Ascending aorta (tissue), 2 donors: ENCODE measurements around the gene GTPBP1. TPM values are rescaled to one million over a fixed set of nuclear protein-coding genes. Genes with fewer than 3 reads are reported as not detected.
A peak's percentile ranks its signal among the peaks of the same experiment; 100 is the strongest.

Experiments
- DNase-seq, 2 donors: peaks; one replicate each; pipeline ENCODE4 v3.0.0-alpha.2; 2019; ENCODE audit warnings: low spot score in 2 of 2
- H3K27ac ChIP-seq, 2 donors: fragments of 200-600 bp; sonication (generic); one replicate each; pipeline ENCODE4 v1.5.1; 2016 to 2017; ENCODE audit warnings: mild to moderate bottlenecking in 1 of 2
- H3K27me3 ChIP-seq: fragments of 200-600 bp; sonication (generic); one replicate; pipeline ENCODE4 v1.5.1; 2017
- H3K36me3 ChIP-seq, 2 donors: fragments of 200-600 bp; sonication (generic); one replicate each; pipeline ENCODE4 v1.5.1; 2016
- H3K4me1 ChIP-seq, 2 donors: fragments of 200-600 bp; sonication (generic); one replicate each; pipeline ENCODE4 v1.5.1; 2016 to 2017; ENCODE audit warnings: mild to moderate bottlenecking in 1 of 2
- H3K4me3 ChIP-seq, 2 donors: fragments of 200-600 bp; sonication (generic); one replicate each; pipeline ENCODE4 v1.5.1; 2016 to 2017; ENCODE audit warnings: mild to moderate bottlenecking in 1 of 2
- H3K9me3 ChIP-seq, 2 donors: fragments of 200-600 bp; sonication (generic); one replicate each; pipeline ENCODE4 v1.5.1; 2016
- CTCF ChIP-seq, 3 experiments: fragments of 200-600 bp in 2 of 3; fragments of 450-650 bp in 1 of 3; sonication (generic) in 2 of 3; IDR thresholded peaks; one replicate each; pipeline ENCODE4 v1.5.1; 2016 to 2019; ENCODE audit warnings: antibody characterized with exemption in 3 of 3, mild to moderate bottlenecking in 1 of 3, moderate library complexity in 1 of 3
- intact Hi-C: fragments of 100-400 bp; cut with DNase I; formaldehyde crosslinking; loops from one replicate; pipeline ENCODE4 v1.15.1; 2023
- total RNA-seq: library from RNA; depleted of rRNA; stranded (reverse); fragments of >200 nt; gene quantifications from one replicate; pipeline ENCODE4 v1.1.0, GENCODE V29; 2016

The GTPBP1 gene
- total RNA-seq, 1 donor from 2014 or later = 89.5 TPM

- Histone ChIP-seq H3K27ac (no peak overlapping the region), H3K27me3 (no peaks in the 10 kb centered on the region), H3K9me3 (no peaks in the 10 kb centered on the region), H3K4me3 (no peak overlapping the region), H3K4me1 (peaks cover 12 to 15% of the 10 kb centered on the region in 2 donors), H3K36me3 (peaks cover 84 to 85% of the 10 kb centered on the region in 2 donors)
- DNase-seq = no peak
- intact Hi-C loops = no loop called here
- no peak for TF ChIP-seq CTCF (IDR thresholded peaks at IDR 0.05)
These were observed 31.7 kb downstream of the GTPBP1 start for GRCh38 chr22:38737302-38738060.

- no peak overlapping the region for H3K4me3 ChIP-seq
- peaks cover 3 to 6% of the 10 kb centered on the region in 2 donors for H3K4me1 ChIP-seq
- no peaks in the 10 kb centered on the region for H3K27me3 ChIP-seq
- intact Hi-C loops = no loop called here
- DNase-seq = no peak
- no peaks in the 10 kb centered on the region for H3K9me3 ChIP-seq
- no peak for TF ChIP-seq CTCF (IDR thresholded peaks at IDR 0.05)
- peaks cover 93 to 95% of the 10 kb centered on the region in 2 donors for H3K36me3 ChIP-seq
- peak overlapping the region in 1 of 2 donors; percentile 16 for H3K27ac ChIP-seq
These were observed 32.8 kb downstream of the GTPBP1 start for GRCh38 chr22:38738475-38739070.

- H3K36me3 ChIP-seq = peaks cover 97 to 100% of the 10 kb centered on the region in 2 donors
- H3K9me3 ChIP-seq = no peaks in the 10 kb centered on the region
- H3K27ac ChIP-seq = peak overlapping the region in 1 of 2 donors; percentile 17
These were observed 33.7 kb downstream of the GTPBP1 start for GRCh38 chr22:38739300-38740055.

GRCh38 chr22:38740116-38740723, 34.5 kb downstream of the GTPBP1 start:
- Histone ChIP-seq H3K4me3 (no peak overlapping the region), H3K36me3 (peaks cover 96 to 100% of the 10 kb centered on the region in 2 donors), H3K27ac (peak overlapping the region in 1 of 2 donors; percentile 17), H3K9me3 (no peaks in the 10 kb centered on the region), H3K27me3 (no peaks in the 10 kb centered on the region), H3K4me1 (no peaks in the 10 kb centered on the region)
- no peak for DNase-seq
- no peak for TF ChIP-seq CTCF (IDR thresholded peaks at IDR 0.05)
- intact Hi-C loops = no loop called here

More at GRCh38 chr22:38739300-38740055, 33.7 kb downstream of the GTPBP1 start:
- H3K4me3 ChIP-seq = no peak overlapping the region
- intact Hi-C loops = no loop called here
- no peak for DNase-seq
- peaks cover 0 to under 1% of the 10 kb centered on the region in 2 donors for H3K4me1 ChIP-seq
- TF ChIP-seq CTCF (IDR thresholded peaks at IDR 0.05) = no peak
- H3K27me3 ChIP-seq = no peaks in the 10 kb centered on the region

GRCh38 chr22:38740754-38741153, 35.0 kb downstream of the GTPBP1 start:
- no peak for TF ChIP-seq CTCF (IDR thresholded peaks at IDR 0.05)
- no peaks in the 10 kb centered on the region for H3K9me3 ChIP-seq
- no peaks in the 10 kb centered on the region for H3K27me3 ChIP-seq
- no peak overlapping the region for H3K27ac ChIP-seq
- H3K4me3 ChIP-seq = no peak overlapping the region
- H3K36me3 ChIP-seq = peaks cover 95 to 100% of the 10 kb centered on the region in 2 donors
- no peaks in the 10 kb centered on the region for H3K4me1 ChIP-seq
- intact Hi-C loops = no loop called here
- DNase-seq = no peak
